ENCODE measurements around the gene TTLL5. TPM values are rescaled to one million over a fixed set of nuclear protein-coding genes. Genes with fewer than 3 reads are reported as not detected.

The TTLL5 gene
- polyA plus RNA-seq, 4 donors, result 4.6 to 14.8 (median 8.5) TPM

- Histone ChIP-seq H3K27me3 (ENCODE audit: control insufficient read depth in 3 of 3, insufficient read depth in 3 of 3, low read length in 3 of 3) (no peaks in the 10 kb centered on the region), H3K27ac (ENCODE audit: low read depth in 1 of 3, low read length in 2 of 3) (no peak overlapping the region), H3K36me3 (ENCODE audit: control insufficient read depth in 3 of 3, insufficient read depth in 2 of 3, low read depth in 1 of 3, low read length in 3 of 3) (peaks cover 0 to 8% (median 2%) of the 10 kb centered on the region in 3 donors), H3K9me3 (ENCODE audit: control insufficient read depth in 2 of 2, insufficient read depth in 1 of 2, low read depth in 1 of 2, low read length in 1 of 2) (no peaks in the 10 kb centered on the region), H3K4me3 (ENCODE audit: low read depth in 1 of 3, low read length in 3 of 3) (no peak overlapping the region), H3K4me1 (ENCODE audit: control insufficient read depth in 3 of 3, insufficient read depth in 2 of 3, low read depth in 1 of 3, low read length in 2 of 3) (no peaks in the 10 kb centered on the region)
- DNase-seq (no peak), FAIRE-seq (no peak)
- 94 to 97% (median 95%) methylated on average over 5 of the region's 5 CpGs for WGBS, 3 donors
Observed at GRCh38 chr14:75881994-75882393, 220.9 kb downstream of the TTLL5 start.

- 79 to 88% (median 86%) methylated on average over 6 of the region's 6 CpGs for WGBS, 3 donors
- DNase-seq, result no peak
- no peaks in the 10 kb centered on the region for H3K27me3 ChIP-seq (ENCODE audit: control insufficient read depth in 3 of 3, insufficient read depth in 3 of 3, low read length in 3 of 3)
Observed at GRCh38 chr14:75884198-75884611, 223.2 kb downstream of the TTLL5 start.

GRCh38 chr14:75885829-75886228, 224.8 kb downstream of the TTLL5 start:
- Histone ChIP-seq H3K9me3 (ENCODE audit: control insufficient read depth in 2 of 2, insufficient read depth in 1 of 2, low read depth in 1 of 2, low read length in 1 of 2) (no peaks in the 10 kb centered on the region), H3K4me3 (ENCODE audit: low read depth in 1 of 3, low read length in 3 of 3) (no peak overlapping the region), H3K27ac (ENCODE audit: low read depth in 1 of 3, low read length in 2 of 3) (no peak overlapping the region), H3K36me3 (ENCODE audit: control insufficient read depth in 3 of 3, insufficient read depth in 2 of 3, low read depth in 1 of 3, low read length in 3 of 3) (peaks cover 0 to 14% (median 4%) of the 10 kb centered on the region in 3 donors), H3K27me3 (ENCODE audit: control insufficient read depth in 3 of 3, insufficient read depth in 3 of 3, low read length in 3 of 3) (no peaks in the 10 kb centered on the region), H3K4me1 (ENCODE audit: control insufficient read depth in 3 of 3, insufficient read depth in 2 of 3, low read depth in 1 of 3, low read length in 2 of 3) (no peaks in the 10 kb centered on the region)
- WGBS, 3 donors, result 85 to 97% (median 94%) methylated on average over 2 of the region's 2 CpGs
- FAIRE-seq, result no peak
- DNase-seq, result no peak

More at GRCh38 chr14:75884198-75884611, 223.2 kb downstream of the TTLL5 start:
- FAIRE-seq, result no peak
- H3K9me3 ChIP-seq (ENCODE audit: control insufficient read depth in 2 of 2, insufficient read depth in 1 of 2, low read depth in 1 of 2, low read length in 1 of 2), result no peaks in the 10 kb centered on the region
- H3K4me3 ChIP-seq (ENCODE audit: low read depth in 1 of 3, low read length in 3 of 3), result no peak overlapping the region
- H3K27ac ChIP-seq (ENCODE audit: low read depth in 1 of 3, low read length in 2 of 3), result no peak overlapping the region
- no peaks in the 10 kb centered on the region for H3K4me1 ChIP-seq (ENCODE audit: control insufficient read depth in 3 of 3, insufficient read depth in 2 of 3, low read depth in 1 of 3, low read length in 2 of 3)
- H3K36me3 ChIP-seq (ENCODE audit: control insufficient read depth in 3 of 3, insufficient read depth in 2 of 3, low read depth in 1 of 3, low read length in 3 of 3), result peaks cover 0 to 11% (median 4%) of the 10 kb centered on the region in 3 donors

- DNase-seq, result no peak
- Histone ChIP-seq H3K36me3 (ENCODE audit: control insufficient read depth in 3 of 3, insufficient read depth in 2 of 3, low read depth in 1 of 3, low read length in 3 of 3) (peaks cover 0 to 14% (median 4%) of the 10 kb centered on the region in 3 donors), H3K4me3 (ENCODE audit: low read depth in 1 of 3, low read length in 3 of 3) (no peak overlapping the region), H3K4me1 (ENCODE audit: control insufficient read depth in 3 of 3, insufficient read depth in 2 of 3, low read depth in 1 of 3, low read length in 2 of 3) (no peaks in the 10 kb centered on the region), H3K27me3 (ENCODE audit: control insufficient read depth in 3 of 3, insufficient read depth in 3 of 3, low read length in 3 of 3) (no peaks in the 10 kb centered on the region), H3K9me3 (ENCODE audit: control insufficient read depth in 2 of 2, insufficient read depth in 1 of 2, low read depth in 1 of 2, low read length in 1 of 2) (no peaks in the 10 kb centered on the region), H3K27ac (ENCODE audit: low read depth in 1 of 3, low read length in 2 of 3) (no peak overlapping the region)
- no peak for FAIRE-seq
- WGBS, 3 donors, result 87 to 99% (median 88%) methylated on average over 5 of the region's 5 CpGs
Observed at GRCh38 chr14:75886636-75887348, 225.7 kb downstream of the TTLL5 start.

DNA sequence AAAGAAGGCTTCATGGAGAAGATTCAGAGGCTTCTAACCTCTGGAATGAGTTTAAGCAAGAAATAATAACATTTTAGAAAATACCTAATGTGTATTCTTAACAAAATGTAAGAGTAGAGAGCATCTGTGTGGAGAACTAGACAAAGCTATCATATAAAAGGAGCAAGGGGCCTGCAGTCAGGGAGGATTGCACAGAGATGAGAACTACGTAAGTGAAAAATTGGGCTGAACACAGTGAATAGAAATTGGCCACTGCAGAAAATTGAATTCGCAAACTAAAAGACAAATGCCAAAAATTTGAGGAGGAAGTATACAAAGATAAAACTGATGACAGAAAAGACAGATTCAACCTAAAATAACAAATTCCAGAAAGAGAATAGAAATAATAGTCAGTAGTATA, 227.9 kb downstream of the TTLL5 start:
- FAIRE-seq (no peak), DNase-seq (no peak)
- Histone ChIP-seq H3K4me3 (ENCODE audit: low read depth in 1 of 3, low read length in 3 of 3) (no peak overlapping the region), H3K9me3 (ENCODE audit: control insufficient read depth in 2 of 2, insufficient read depth in 1 of 2, low read depth in 1 of 2, low read length in 1 of 2) (no peaks in the 10 kb centered on the region), H3K27me3 (ENCODE audit: control insufficient read depth in 3 of 3, insufficient read depth in 3 of 3, low read length in 3 of 3) (no peaks in the 10 kb centered on the region), H3K4me1 (ENCODE audit: control insufficient read depth in 3 of 3, insufficient read depth in 2 of 3, low read depth in 1 of 3, low read length in 2 of 3) (no peaks in the 10 kb centered on the region), H3K36me3 (ENCODE audit: control insufficient read depth in 3 of 3, insufficient read depth in 2 of 3, low read depth in 1 of 3, low read length in 3 of 3) (peaks cover 0 to 9% (median 7%) of the 10 kb centered on the region in 3 donors), H3K27ac (ENCODE audit: low read depth in 1 of 3, low read length in 2 of 3) (no peak overlapping the region)
- WGBS, 3 donors, result 90 to 100% (median 96%) methylated on average over 2 of the region's 2 CpGs

DNA sequence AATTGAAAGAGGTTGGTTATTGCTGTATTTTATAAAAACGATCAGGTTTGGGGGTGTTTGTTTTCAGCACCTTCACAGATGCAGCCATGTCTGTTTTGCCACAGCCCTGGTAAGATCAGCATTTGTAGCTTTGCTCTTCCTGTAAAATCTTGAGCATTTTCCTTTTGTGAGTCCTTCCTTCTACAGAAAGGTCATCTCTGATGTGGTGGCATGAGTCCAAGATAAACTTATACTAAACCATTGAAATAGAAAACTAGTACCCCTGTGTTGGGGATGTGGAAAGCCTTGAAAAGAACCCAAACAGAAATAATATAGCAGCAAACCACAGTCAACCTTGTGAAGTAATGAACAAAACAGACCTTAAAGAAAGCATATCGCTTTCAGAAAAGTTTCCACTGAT, 235.3 kb downstream of the TTLL5 start:
- DNase-seq, result no peak
- WGBS, 3 donors, result 77 to 86% (median 84%) methylated on average over 2 of the region's 2 CpGs
- Histone ChIP-seq H3K4me1 (ENCODE audit: control insufficient read depth in 3 of 3, insufficient read depth in 2 of 3, low read depth in 1 of 3, low read length in 2 of 3) (no peaks in the 10 kb centered on the region), H3K36me3 (ENCODE audit: control insufficient read depth in 3 of 3, insufficient read depth in 2 of 3, low read depth in 1 of 3, low read length in 3 of 3) (peaks cover 0 to 5% (median 3%) of the 10 kb centered on the region in 3 donors), H3K27ac (ENCODE audit: low read depth in 1 of 3, low read length in 2 of 3) (no peak overlapping the region), H3K4me3 (ENCODE audit: low read depth in 1 of 3, low read length in 3 of 3) (no peak overlapping the region), H3K9me3 (ENCODE audit: control insufficient read depth in 2 of 2, insufficient read depth in 1 of 2, low read depth in 1 of 2, low read length in 1 of 2) (no peaks in the 10 kb centered on the region), H3K27me3 (ENCODE audit: control insufficient read depth in 3 of 3, insufficient read depth in 3 of 3, low read length in 3 of 3) (no peaks in the 10 kb centered on the region)
- no peak for FAIRE-seq

- peaks cover 0 to 8% (median 0%) of the 10 kb centered on the region in 3 donors for H3K36me3 ChIP-seq (ENCODE audit: control insufficient read depth in 3 of 3, insufficient read depth in 2 of 3, low read depth in 1 of 3, low read length in 3 of 3)
- H3K4me1 ChIP-seq (ENCODE audit: control insufficient read depth in 3 of 3, insufficient read depth in 2 of 3, low read depth in 1 of 3, low read length in 2 of 3), result peaks cover 0 to 2% (median 0%) of the 10 kb centered on the region in 3 donors
- 81 to 89% (median 81%) methylated on average over 3 of the region's 3 CpGs for WGBS, 3 donors
- no peak overlapping the region for H3K27ac ChIP-seq (ENCODE audit: low read depth in 1 of 3, low read length in 2 of 3)
- H3K4me3 ChIP-seq (ENCODE audit: low read depth in 1 of 3, low read length in 3 of 3), result no peak overlapping the region
- no peaks in the 10 kb centered on the region for H3K27me3 ChIP-seq (ENCODE audit: control insufficient read depth in 3 of 3, insufficient read depth in 3 of 3, low read length in 3 of 3)
- no peaks in the 10 kb centered on the region for H3K9me3 ChIP-seq (ENCODE audit: control insufficient read depth in 2 of 2, insufficient read depth in 1 of 2, low read depth in 1 of 2, low read length in 1 of 2)
- no peak for DNase-seq
- FAIRE-seq, result no peak
Observed at GRCh38 chr14:75904311-75904710, 243.3 kb downstream of the TTLL5 start.

GRCh38 chr14:75905147-75905904, 244.3 kb downstream of the TTLL5 start:
- DNase-seq (peak in 1 of 2 donors; percentile 9), FAIRE-seq (no peak)
- no peaks in the 10 kb centered on the region for H3K27me3 ChIP-seq (ENCODE audit: control insufficient read depth in 3 of 3, insufficient read depth in 3 of 3, low read length in 3 of 3)
- 60 to 71% (median 69%) methylated on average over 7 of the region's 7 CpGs for WGBS, 3 donors
- no peak overlapping the region for H3K4me3 ChIP-seq (ENCODE audit: low read depth in 1 of 3, low read length in 3 of 3)
- H3K4me1 ChIP-seq (ENCODE audit: control insufficient read depth in 3 of 3, insufficient read depth in 2 of 3, low read depth in 1 of 3, low read length in 2 of 3), result peaks cover 0 to 5% (median 2%) of the 10 kb centered on the region in 3 donors
- no peaks in the 10 kb centered on the region for H3K9me3 ChIP-seq (ENCODE audit: control insufficient read depth in 2 of 2, insufficient read depth in 1 of 2, low read depth in 1 of 2, low read length in 1 of 2)
- peaks cover 0 to 4% (median 0%) of the 10 kb centered on the region in 3 donors for H3K36me3 ChIP-seq (ENCODE audit: control insufficient read depth in 3 of 3, insufficient read depth in 2 of 3, low read depth in 1 of 3, low read length in 3 of 3)
- H3K27ac ChIP-seq (ENCODE audit: low read depth in 1 of 3, low read length in 2 of 3), result no peak overlapping the region
